T1000 (cell line): ENCODE results near the gene SHC3.

ENCODE experiments used
- DNase-seq: peaks from one replicate; lab custom pipeline; 2025; ENCODE audit warnings: mixed read lengths; lab: John Stamatoyannopoulos, UW

The SHC3 gene

GRCh38 chr9:89052470-89053097 lies 126.0 kb downstream of the SHC3 start:
- no peak for DNase-seq

GRCh38 chr9:89051421-89052025 lies 127.1 kb downstream of the SHC3 start:
- no peak for DNase-seq

GRCh38 chr9:89049646-89050045 lies 129.0 kb downstream of the SHC3 start:
- no peak for DNase-seq

GRCh38 chr9:89048616-89049015 lies 130.0 kb downstream of the SHC3 start:
- DNase-seq: no peak

- no peak for DNase-seq
These were observed 131.0 kb downstream of the SHC3 start for GRCh38 chr9:89047667-89048066.

GRCh38 chr9:89046832-89047231 lies 131.8 kb downstream of the SHC3 start:
- DNase-seq: no peak

GRCh38 chr9:89044881-89045280 lies 133.7 kb downstream of the SHC3 start:
- no peak for DNase-seq

GRCh38 chr9:89044104-89044503 lies 134.5 kb downstream of the SHC3 start:
- no peak for DNase-seq

GRCh38 chr9:89042984-89043383 lies 135.6 kb downstream of the SHC3 start:
- no peak for DNase-seq

- no peak for DNase-seq
These were observed 139.0 kb downstream of the SHC3 start for GRCh38 chr9:89039664-89040063.

GRCh38 chr9:89039104-89039465 lies 139.5 kb downstream of the SHC3 start:
- no peak for DNase-seq

- DNase-seq: no peak
These were observed 140.1 kb downstream of the SHC3 start for GRCh38 chr9:89038382-89039103.

- no peak for DNase-seq
These were observed 140.7 kb downstream of the SHC3 start for GRCh38 chr9:89037891-89038290.

GRCh38 chr9:89037346-89037745 lies 141.3 kb downstream of the SHC3 start:
- DNase-seq: no peak

- no peak for DNase-seq
These were observed 141.7 kb downstream of the SHC3 start for GRCh38 chr9:89036891-89037290.

GRCh38 chr9:89036383-89036782 lies 142.2 kb downstream of the SHC3 start:
- no peak for DNase-seq

GRCh38 chr9:89032661-89033060 lies 146.0 kb downstream of the SHC3 start:
- no peak for DNase-seq

- no peak for DNase-seq
These were observed 146.4 kb downstream of the SHC3 start for GRCh38 chr9:89032173-89032572.

GRCh38 chr9:89029788-89030187 lies 148.8 kb downstream of the SHC3 start:
- DNase-seq: no peak

GRCh38 chr9:89026876-89027275 lies 151.7 kb downstream of the SHC3 start:
- no peak for DNase-seq

- no peak for DNase-seq
These were observed 153.1 kb downstream of the SHC3 start for GRCh38 chr9:89025553-89025952.

GRCh38 chr9:89024727-89025126 lies 153.9 kb downstream of the SHC3 start:
- no peak for DNase-seq

- no peak for DNase-seq
These were observed 154.9 kb downstream of the SHC3 start for GRCh38 chr9:89023740-89024139.

GRCh38 chr9:89022902-89023301 lies 155.7 kb downstream of the SHC3 start:
- DNase-seq: no peak
